HG03135 (cell line): ENCODE measurements around the gene EFCAB12.
A peak's percentile ranks its signal among the peaks of the same experiment; 100 is the strongest.
"Not testable (repeated sequence)": the region's sequence is repeated elsewhere in the genome, so short reads cannot be mapped to it uniquely, and the experiment has no call there.

Experiments used
- ATAC-seq: cut with Tn5 transposase; IDR thresholded peaks from one replicate; pipeline ENCODE4 v1.9.1; 2021; ENCODE audit warnings: mild to moderate bottlenecking, moderate library complexity; ENCODE audit not compliant: unreplicated experiment

The EFCAB12 gene

DNA sequence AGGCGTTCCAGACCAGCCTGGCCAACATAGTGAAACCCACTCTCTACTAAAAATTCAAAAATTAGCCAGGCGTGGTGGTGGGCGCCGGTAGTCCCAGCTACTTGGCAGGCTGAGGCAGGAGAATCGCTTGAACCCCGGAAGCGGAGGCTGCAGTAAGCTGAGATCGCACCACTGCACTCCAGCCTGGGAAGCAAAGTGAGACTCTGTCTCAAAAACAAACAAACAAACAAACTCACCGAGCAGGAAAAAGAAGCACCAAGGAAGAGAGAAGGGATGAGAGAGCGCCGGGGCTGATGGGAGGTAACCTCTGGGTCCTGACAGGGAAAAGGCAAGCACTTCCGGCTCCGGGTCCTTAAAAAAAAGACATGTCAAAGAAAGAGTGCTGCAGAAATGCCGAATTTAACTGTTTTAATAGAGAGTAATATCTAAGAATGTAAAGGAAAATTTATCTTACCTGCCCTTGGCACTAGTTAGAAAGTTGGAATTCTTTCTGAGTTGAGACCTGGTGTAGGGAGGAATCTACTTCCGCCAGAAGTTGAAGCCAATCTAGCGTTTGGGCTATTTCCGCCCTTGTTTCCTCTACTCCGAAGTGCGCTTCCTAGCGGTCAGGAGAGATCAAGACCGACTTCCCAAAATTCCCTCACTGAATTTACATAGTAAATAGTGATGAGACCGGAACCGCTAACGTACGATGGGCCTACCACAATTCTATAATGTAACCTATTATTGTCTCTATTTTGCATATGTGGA lies 29.1 kb downstream of the EFCAB12 start:
- peak; percentile 73 for ATAC-seq

GRCh38 chr3:129398803-129399144 lies 29.7 kb downstream of the EFCAB12 start:
- ATAC-seq = peak; percentile 21

GRCh38 chr3:129393760-129394564 lies 34.5 kb downstream of the EFCAB12 start:
- not testable (repeated sequence) for ATAC-seq

- ATAC-seq = no peak
These were observed 35.2 kb downstream of the EFCAB12 start for GRCh38 chr3:129393271-129393670.

DNA sequence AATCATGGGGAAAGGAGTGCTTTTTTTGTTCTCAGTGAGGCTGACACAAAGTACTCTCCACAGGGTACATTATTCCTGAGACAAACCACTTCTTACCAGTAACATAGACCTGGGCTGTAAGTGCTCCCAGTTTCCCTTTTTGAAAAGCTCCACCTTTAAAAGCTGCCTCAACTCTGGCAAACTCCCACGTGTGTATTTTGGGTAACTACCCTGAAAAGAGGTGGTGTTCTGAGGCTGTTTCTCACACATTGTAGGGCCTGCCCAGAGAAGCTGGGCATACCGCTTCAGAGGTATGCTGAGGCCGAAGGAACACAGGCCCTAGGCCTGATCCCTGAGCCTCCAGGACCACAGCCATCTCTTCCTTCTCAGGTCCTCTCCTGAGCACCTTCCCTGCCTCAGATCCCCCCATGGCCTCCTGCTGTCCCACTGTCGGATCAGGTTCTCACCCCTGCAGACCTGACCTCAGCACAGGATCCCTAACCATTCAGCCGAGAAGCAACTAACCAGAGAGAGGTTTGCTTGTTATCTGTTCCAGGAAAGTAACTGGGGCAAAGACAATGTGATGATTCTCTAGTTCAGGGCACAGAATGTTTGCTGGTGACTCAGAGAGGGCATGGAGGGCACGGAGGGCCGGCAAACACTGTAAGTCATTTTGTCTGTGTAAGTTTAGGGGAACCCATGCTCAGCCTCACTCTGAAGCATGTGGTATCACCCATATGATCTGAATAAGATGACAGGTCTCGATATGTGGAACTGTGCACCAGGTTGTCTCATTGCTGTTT lies 36.1 kb downstream of the EFCAB12 start:
- ATAC-seq = not testable (repeated sequence)

DNA sequence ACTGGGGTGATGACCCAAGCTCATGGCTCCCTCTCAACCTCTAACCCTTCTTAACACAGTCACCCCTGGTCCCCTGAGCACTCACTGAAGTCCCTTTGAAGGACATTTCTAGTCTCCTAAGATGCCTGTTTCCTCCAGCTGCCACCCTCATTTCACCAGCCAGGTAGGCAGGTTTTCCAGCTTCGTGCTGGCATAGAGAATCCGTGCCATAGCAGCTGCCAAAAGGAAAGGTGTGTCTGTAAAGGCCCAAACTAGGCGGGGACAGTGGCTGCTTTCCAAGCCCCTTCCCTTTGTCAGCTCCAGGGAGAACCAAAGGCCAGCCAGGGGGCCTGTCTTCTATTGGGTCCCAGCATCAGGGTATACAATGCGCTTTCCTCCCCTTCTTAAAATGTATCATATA lies 36.9 kb downstream of the EFCAB12 start:
- ATAC-seq = not testable (repeated sequence)

DNA sequence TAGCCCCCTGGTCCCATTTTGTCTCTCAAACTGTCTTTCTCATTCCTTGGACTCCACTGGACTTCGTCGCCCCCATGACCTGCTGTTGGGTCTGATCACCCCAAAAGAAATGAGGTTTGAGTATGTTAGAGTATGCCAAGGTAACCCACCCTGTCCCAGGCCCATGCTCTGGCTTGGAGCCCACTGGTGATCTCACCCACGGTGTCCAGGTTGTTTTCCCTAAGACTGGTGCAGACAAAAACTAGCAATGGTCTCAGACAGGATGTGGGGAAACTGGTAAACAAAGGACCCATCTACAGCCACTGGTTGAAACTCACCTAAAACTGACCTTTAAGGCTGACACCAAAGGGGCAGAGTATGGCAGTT lies 38.9 kb downstream of the EFCAB12 start:
- ATAC-seq = no peak

GRCh38 chr3:129388791-129389571 lies 39.5 kb downstream of the EFCAB12 start:
- ATAC-seq = not testable (repeated sequence)

DNA sequence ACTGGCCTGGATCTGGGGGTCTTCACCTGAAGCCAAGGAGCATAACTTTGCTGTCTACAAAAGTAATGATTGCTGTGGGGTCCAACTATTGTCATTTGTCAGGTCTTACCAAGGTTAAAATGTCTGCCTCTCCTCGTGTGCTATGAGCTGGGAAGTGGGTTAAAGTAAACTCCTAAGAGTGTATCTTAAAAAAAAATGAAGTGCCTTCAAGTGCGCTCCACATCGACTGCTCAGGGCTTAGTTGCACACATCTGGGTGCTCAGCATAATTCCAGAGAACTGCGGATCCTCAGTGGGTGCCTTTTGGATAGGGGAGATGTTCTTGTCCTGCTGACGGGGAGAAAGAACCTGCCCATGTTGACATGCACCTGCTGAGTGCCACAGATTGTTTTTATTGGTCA lies 40.9 kb downstream of the EFCAB12 start:
- ATAC-seq = no peak

DNA sequence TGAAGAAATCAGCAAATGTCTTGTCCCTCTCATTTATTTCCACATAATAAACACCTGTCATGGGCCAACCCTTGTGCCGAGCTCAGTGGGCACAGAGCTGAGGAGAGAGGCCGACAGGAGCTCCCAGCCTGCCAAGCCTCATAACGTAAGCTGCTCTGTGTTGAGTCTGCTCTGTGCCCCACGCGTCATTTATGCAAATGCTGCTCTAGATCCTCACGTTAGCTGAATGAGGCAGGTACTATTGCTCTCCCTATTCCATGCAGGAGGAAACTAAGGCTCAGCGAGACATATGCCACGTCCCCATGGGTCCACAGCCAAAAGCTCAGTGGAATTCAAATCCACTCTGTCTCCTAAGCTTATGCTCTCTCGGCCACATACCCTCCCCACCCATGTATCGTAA lies 41.5 kb downstream of the EFCAB12 start:
- ATAC-seq = no peak

DNA sequence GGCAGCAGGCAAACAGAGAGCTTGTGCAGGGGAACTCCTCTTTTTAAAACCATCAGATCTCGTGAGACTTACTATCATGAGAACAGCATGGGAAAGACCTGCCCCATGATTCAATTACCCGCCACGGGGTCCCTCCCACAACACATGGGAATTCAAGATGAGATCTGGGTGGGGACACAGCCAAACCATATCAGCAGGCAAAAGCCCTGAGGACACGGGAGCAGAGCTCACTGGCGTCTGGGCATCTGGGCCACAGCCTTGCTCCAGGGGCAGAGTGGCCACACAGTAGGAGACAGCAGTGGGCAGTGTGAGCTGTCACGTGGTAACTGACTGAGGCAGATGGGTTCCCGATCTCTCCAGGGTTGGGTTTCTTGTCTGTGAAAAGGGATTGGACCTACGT lies 42.9 kb downstream of the EFCAB12 start:
- not testable (repeated sequence) for ATAC-seq

- no peak for ATAC-seq
These were observed 43.7 kb downstream of the EFCAB12 start for GRCh38 chr3:129384594-129385323.

GRCh38 chr3:129384103-129384502 lies 44.3 kb downstream of the EFCAB12 start:
- not testable (repeated sequence) for ATAC-seq

DNA sequence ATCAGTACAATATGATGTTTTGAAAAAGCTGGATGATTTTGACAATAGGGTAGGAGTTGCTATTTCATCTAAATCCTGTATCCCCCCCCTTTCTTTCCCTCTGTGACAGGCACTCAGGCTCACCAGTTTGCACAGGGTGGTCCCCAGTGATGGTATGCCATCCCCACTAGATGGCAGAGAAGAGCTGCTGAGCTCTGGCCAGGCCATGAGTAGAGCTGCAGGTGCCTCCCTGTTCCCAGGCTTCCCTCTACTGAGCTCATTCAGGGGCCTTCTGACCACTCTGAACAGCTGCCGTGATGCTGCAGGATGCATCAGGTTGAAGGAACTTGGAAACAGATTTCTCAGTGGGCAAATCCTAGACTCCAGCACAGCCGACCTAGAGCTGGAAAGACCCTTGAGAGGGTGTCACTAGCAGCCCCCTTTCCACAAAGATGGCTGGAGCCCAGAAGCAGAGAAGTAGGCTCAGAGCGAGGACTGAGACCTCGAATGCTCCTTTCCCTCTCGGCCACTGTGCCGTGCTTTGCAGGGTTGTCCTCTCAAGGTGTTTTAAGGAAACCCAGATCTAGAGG lies 45.1 kb downstream of the EFCAB12 start:
- peak; percentile 71 for ATAC-seq

- ATAC-seq = no peak
These were observed 46.1 kb downstream of the EFCAB12 start for GRCh38 chr3:129382366-129382765.

DNA sequence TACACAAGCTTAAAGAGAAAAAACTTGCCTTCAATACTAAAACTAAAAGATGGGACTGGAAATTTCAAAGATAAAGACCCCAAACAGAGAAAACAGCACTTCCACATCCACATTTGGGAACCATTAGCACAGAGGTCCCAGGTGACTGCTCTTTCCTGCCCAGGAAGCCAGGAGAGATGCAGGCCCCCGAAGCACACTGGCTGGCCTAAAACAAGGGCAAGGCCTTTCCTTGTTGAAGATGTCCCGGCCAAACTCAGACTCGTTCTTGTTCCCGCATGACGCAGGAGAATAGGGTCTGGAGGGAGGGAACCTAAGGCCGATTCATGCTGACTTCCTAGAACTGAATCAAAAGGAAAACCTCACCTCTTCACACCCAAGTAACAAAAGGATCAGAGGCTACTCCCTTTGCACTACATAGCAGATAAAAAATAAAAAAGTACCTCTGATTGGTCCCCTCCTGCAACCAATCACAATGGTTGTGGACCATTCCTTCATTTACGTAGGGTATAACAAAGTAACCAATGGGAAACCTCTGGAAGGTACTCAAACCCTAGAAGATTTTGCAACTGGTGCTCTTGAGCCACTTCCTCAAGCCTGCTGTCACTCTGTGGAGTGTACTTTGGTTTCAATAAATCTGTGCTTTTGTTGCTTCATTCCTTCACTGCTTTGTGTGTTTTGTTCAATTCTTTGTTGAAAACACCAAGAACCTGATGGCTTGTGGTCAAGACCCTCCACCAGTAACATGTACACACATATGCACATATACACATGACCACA lies 48.7 kb downstream of the EFCAB12 start:
- no peak for ATAC-seq

- ATAC-seq = no peak
These were observed 49.5 kb downstream of the EFCAB12 start for GRCh38 chr3:129378949-129379348.

- no peak for ATAC-seq
These were observed 50.8 kb downstream of the EFCAB12 start for GRCh38 chr3:129377615-129378014.

DNA sequence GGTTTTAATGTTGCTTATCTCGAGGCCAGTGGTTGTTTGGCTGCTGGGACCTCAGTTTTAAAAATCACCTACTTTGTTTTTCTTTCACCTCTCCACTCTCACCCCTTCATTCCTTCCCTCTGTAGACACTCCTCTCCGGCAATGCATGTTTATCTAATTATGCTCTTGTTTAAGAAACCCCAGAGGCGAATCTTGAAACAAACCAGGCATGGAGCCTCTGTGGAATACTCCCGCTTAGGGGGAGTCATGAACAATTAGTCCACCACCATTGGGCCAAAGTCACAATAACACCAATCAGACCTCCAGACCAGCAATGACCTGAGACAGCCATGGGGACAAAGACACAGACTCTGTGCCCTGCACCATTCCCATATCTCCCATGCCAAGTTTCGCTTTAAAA lies 53.3 kb downstream of the EFCAB12 start:
- no peak for ATAC-seq
